ENCODE data around the gene STK32B. TPM values are rescaled to one million over a fixed set of nuclear protein-coding genes. Genes with fewer than 3 reads are reported as not detected.

The STK32B gene
- total and polyA plus RNA-seq, 2 of the 8 experiments (the other 6 are each of a cell fraction or from before 2014, with no cell fraction given) = 2.3 to 2.5 TPM

DNA sequence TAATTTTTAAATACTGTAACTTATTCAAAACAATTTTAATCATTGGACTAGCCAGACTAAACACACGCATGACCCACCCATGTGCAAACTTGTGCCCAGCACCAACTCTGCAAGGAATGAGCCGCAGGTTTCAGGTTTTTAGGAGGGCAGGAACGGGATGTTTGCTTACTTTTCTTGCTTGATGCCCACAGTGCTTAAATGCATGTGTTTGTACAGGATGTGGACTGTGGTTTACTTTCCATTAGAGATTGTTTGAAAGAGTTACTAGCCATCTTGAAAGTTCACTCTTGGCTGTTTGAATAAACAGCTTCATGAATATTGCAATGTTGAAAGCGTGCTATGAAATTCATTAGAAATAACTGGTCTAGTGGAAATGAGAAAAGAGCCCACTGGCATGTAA lies 83.3 kb downstream of the STK32B start:
- peak overlapping the region; percentile 84; the same call in 1 of the 2 replicates for H2AK5ac ChIP-seq (ENCODE audit: low read depth, low read length)
- no peaks in the 10 kb centered on the region for H3K9me3 ChIP-seq (ENCODE audit: insufficient read depth in 2 of 2, low read depth in 1 of 2, low read length in 1 of 2)
- H4K5ac ChIP-seq (ENCODE audit: insufficient read length, low read depth, low read length) = no peak overlapping the region
- H2AFZ ChIP-seq (ENCODE audit: low read length) = no peak overlapping the region
- no peak overlapping the region for H3K9ac ChIP-seq (replicated peaks in 1 of 4; ENCODE audit: extremely low read depth in 1 of 4, low read depth in 3 of 4, low read length in 3 of 4)
- H3K14ac ChIP-seq (ENCODE audit: insufficient read length) = no peak overlapping the region
- no peaks in the 10 kb centered on the region for H3K23me2 ChIP-seq (ENCODE audit: low read depth, low read length)
- H2BK15ac ChIP-seq (ENCODE audit: low read length) = no peak overlapping the region; the same call in 1 of the 2 replicates
- TF ChIP-seq RAD21 (IDR thresholded peaks at IDR 0.05 in 1 of 2, conservative IDR thresholded peaks at IDR 0.05 in 1 of 2; ENCODE audit: low read depth in 2 of 2, low read length in 2 of 2) (no peak), BACH1 (IDR thresholded peaks at IDR 0.05; ENCODE audit: low read length) (no peak), KDM5A (IDR thresholded peaks at IDR 0.05; ENCODE audit: low read length) (no peak), HDAC2 (IDR thresholded peaks at IDR 0.05; ENCODE audit: borderline replicate concordance in 1 of 2, low read depth in 2 of 2, low read length in 2 of 2) (no peak), SIX5 (IDR thresholded peaks at IDR 0.05; ENCODE audit: low read depth, low read length) (no peak), CTBP2 (IDR thresholded peaks at IDR 0.05; ENCODE audit: borderline replicate concordance, insufficient read depth, insufficient read length, low read length) (no peak), SP1 (IDR thresholded peaks at IDR 0.05; ENCODE audit: low read depth, low read length) (no peak), CBX8 (IDR thresholded peaks at IDR 0.05; ENCODE audit: borderline replicate concordance, low read depth, low read length) (no peak), ZNF274 (IDR thresholded peaks at IDR 0.05; ENCODE audit: borderline replicate concordance, extremely low read depth, low read length) (no peak), EP300 (IDR thresholded peaks at IDR 0.05; ENCODE audit: borderline replicate concordance in 1 of 2, low read depth in 2 of 2, low read length in 2 of 2) (no peak), PHF8 (conservative IDR thresholded peaks at IDR 0.05; ENCODE audit: low read depth, low read length) (no peak)
- TF ChIP-seq, protein P1, sequence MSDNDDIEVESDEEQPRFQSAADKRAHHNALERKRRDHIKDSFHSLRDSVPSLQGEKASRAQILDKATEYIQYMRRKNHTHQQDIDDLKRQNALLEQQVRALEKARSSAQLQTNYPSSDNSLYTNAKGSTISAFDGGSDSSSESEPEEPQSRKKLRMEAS (IDR thresholded peaks at IDR 0.05) = no peak
- H2BK12ac ChIP-seq (ENCODE audit: low read depth, low read length) = no peak overlapping the region
- H3K4me2 ChIP-seq (ENCODE audit: insufficient read depth in 1 of 2, low read depth in 2 of 2, low read length in 2 of 2) = 0 out of 4 replicates have a peak overlapping the region, but pooled peaks of 1 of the 2 experiments have one; percentile 8
- no peak overlapping the region for H3K27ac ChIP-seq (ENCODE audit: low read depth, low read length)
- peak; percentile 42 for FAIRE-seq
- H2BK5ac ChIP-seq (ENCODE audit: low read depth, low read length) = no peak overlapping the region
- POLR2A ChIA-PET (ENCODE audit: partially characterized antibody) = interaction anchor here (0.6 kb wide), 1 partner anchor 9 kb away, joined by 3 read pairs; no protein-coding TSS in a partner anchor
- DNase-seq (ENCODE audit: low read depth in 1 of 2, low spot score in 2 of 2) = no peak
- WGBS, 2 experiments (ENCODE audit: extremely low coverage in 1 of 2, insufficient coverage in 1 of 2, insufficient read length in 1 of 2, insufficient replicate concordance in 2 of 2, low coverage in 1 of 2, low lambda C conversion rate in 2 of 2, missing lambda C conversion rate in 1 of 2) = 86% methylated on average over 4 of the region's 4 CpGs; no CpG with 5 or more reads in 1 of the 2 experiments
- H3K4ac ChIP-seq (replicated peaks; ENCODE audit: insufficient read length, low read depth, low read length) = no peak overlapping the region
- no peak overlapping the region for H3K56ac ChIP-seq (replicated peaks; ENCODE audit: insufficient read length, low read depth, low read length)
- CTCF ChIA-PET (ENCODE audit: partially characterized antibody) = interaction anchor here (0.9 to 2.9 kb wide), 2 partner anchors 82 to 84 kb away, joined by 3 to 9 read pairs; partner anchors contain the start of gene STK32B
- no peaks in the 10 kb centered on the region for H4K20me1 ChIP-seq (replicated peaks in 1 of 2; ENCODE audit: control insufficient read depth in 1 of 2, insufficient read depth in 2 of 2, low read length in 2 of 2)
- H4K8ac ChIP-seq (ENCODE audit: extremely low read depth, insufficient read depth, low read length) = no peak overlapping the region
- H3K4me1 ChIP-seq (replicated peaks in 1 of 4; ENCODE audit: control insufficient read depth in 3 of 4, insufficient read depth in 4 of 4, low read length in 3 of 4) = peaks cover 0 to 15% (median 7%) of the 10 kb centered on the region in 4 experiments; a peak in 4 of 7 replicates
- H2BK20ac ChIP-seq (ENCODE audit: low read length) = no peak overlapping the region
- no peaks in the 10 kb centered on the region for H3K27me3 ChIP-seq (replicated peaks in 1 of 4; ENCODE audit: control insufficient read depth in 3 of 4, extremely low read depth in 1 of 4, insufficient read depth in 3 of 4, low read length in 3 of 4)
- H2BK120ac ChIP-seq (replicated peaks; ENCODE audit: low read depth, low read length) = no peak overlapping the region
- no peak overlapping the region for H3K4me3 ChIP-seq (ENCODE audit: extremely low read depth in 1 of 4, insufficient read depth in 2 of 4, low read depth in 3 of 4, low read length in 4 of 4)
- peak overlapping the region; percentile 29; the same call in 1 of the 2 replicates for H3K18ac ChIP-seq (ENCODE audit: extremely low read depth, low read length)
- no peak overlapping the region for H4K91ac ChIP-seq (replicated peaks; ENCODE audit: insufficient read length, low read length)
- no peaks in the 10 kb centered on the region for H3K79me1 ChIP-seq (ENCODE audit: low read depth, low read length)
- H3K36me3 ChIP-seq (ENCODE audit: control insufficient read depth in 2 of 4, insufficient read depth in 4 of 4, low read length in 3 of 4) = no peaks in the 10 kb centered on the region
- no peak overlapping the region for H3K23ac ChIP-seq (ENCODE audit: insufficient read length)
- no peaks in the 10 kb centered on the region for H3K79me2 ChIP-seq (ENCODE audit: control insufficient read depth in 1 of 2, insufficient read depth in 2 of 2, low read length in 2 of 2)

Data from H1 (cell line).